Right atrium auricular region (tissue), 2 donors: Measurements from ENCODE around the gene FOXE1. TPM values are rescaled to one million over a fixed set of nuclear protein-coding genes. Genes with fewer than 3 reads are reported as not detected.

Source experiments
- DNase-seq: peaks from one replicate; pipeline ENCODE4 v3.0.0-alpha.2; 2019; ENCODE audit warnings: low spot score
- H3K27ac ChIP-seq, 2 donors: fragments of 200-600 bp; sonication (generic); 1 replicate in 1 of 2; 2 replicates in 1 of 2; pipeline ENCODE4 v1.5.1; 2016 to 2019
- H3K27me3 ChIP-seq, 2 donors: fragments of 200-600 bp; sonication (generic); one replicate each; pipeline versions ENCODE4 v1.5.1 to v1.6.0; 2017 to 2019
- H3K36me3 ChIP-seq: fragments of 200-600 bp; sonication (generic); one replicate; pipeline ENCODE4 v1.5.1; 2016
- H3K4me1 ChIP-seq, 2 donors: fragments of 200-600 bp; sonication (generic); one replicate each; pipeline versions ENCODE4 v1.5.1 to v1.6.0; 2017 to 2019
- H3K4me3 ChIP-seq, 2 donors: fragments of 200-600 bp; sonication (generic); 1 replicate in 1 of 2; 2 replicates in 1 of 2; pipeline ENCODE4 v1.5.1; 2017 to 2019; ENCODE audit warnings: mild to moderate bottlenecking in 1 of 2, moderate library complexity in 1 of 2
- H3K9me3 ChIP-seq, 2 donors: fragments of 200-600 bp; sonication (generic); one replicate each; pipeline ENCODE4 v1.5.1; 2019
- CTCF ChIP-seq, 2 donors: fragments of 200-600 bp; sonication (generic); IDR thresholded peaks; one replicate each; pipeline ENCODE4 v1.5.1; 2019; ENCODE audit warnings: antibody characterized with exemption in 2 of 2
- total RNA-seq, 2 donors: library from RNA; depleted of rRNA; stranded (reverse); fragments of >200 nt; gene quantifications; one replicate each; pipeline ENCODE4 v1.1.0, GENCODE V29; 2016

The FOXE1 gene
- total RNA-seq, 2 donors from 2014 or later = not detected

- no peaks in the 10 kb centered on the region for H3K9me3 ChIP-seq
- no peak overlapping the region for H3K27ac ChIP-seq
- peaks cover 0 to 20% of the 10 kb centered on the region in 2 donors for H3K4me1 ChIP-seq
- H3K36me3 ChIP-seq = peaks cover 32% of the 10 kb centered on the region
- DNase-seq = no peak
- TF ChIP-seq CTCF (IDR thresholded peaks at IDR 0.05) = no peak
- no peak overlapping the region for H3K4me3 ChIP-seq
- no peaks in the 10 kb centered on the region for H3K27me3 ChIP-seq
Measured at GRCh38 chr9:97905228-97905627, 52.2 kb downstream of the FOXE1 start.

Other genes with a start within 250 kb of the FOXE1 start
- gene TSTD2, start 219.9 kb upstream of the FOXE1 start, total RNA-seq = 10 to 100 TPM; 13.9 to 14.0 TPM
- 10 to 100 TPM; 14.1 to 18.5 TPM for gene NCBP1, start 219.4 kb upstream of the FOXE1 start, total RNA-seq
- 1 to 10 TPM; 6.9 to 7.9 TPM for gene XPA, start 155.9 kb upstream of the FOXE1 start, total RNA-seq
- 10 to 100 TPM; 13.9 to 14.5 TPM for gene TRMO, start 69.3 kb downstream of the FOXE1 start, total RNA-seq
- gene HEMGN, start 84.9 kb downstream of the FOXE1 start, total RNA-seq = under 1 TPM; 0.31 to 0.63 TPM
- 10 to 100 TPM; 19.5 to 26.8 TPM for gene ANP32B, start 130.1 kb downstream of the FOXE1 start, total RNA-seq
- gene NANS, start 203.5 kb downstream of the FOXE1 start, total RNA-seq = 10 to 100 TPM; 27.4 to 35.5 TPM